GM12892 (cell line): ENCODE measurements around the gene GALK1.

Experiments
- POLR2A ChIP-seq: IDR thresholded peaks from 2 replicates; pipeline ENCODE4 v1.6.1; 2011; ENCODE audit warnings: low read depth, low read length, control low read depth
- POLR2AphosphoS5 ChIP-seq: IDR thresholded peaks from 2 replicates; pipeline ENCODE4 v1.6.1; 2011; ENCODE audit warnings: low read depth, low read length, control low read depth

DNA sequence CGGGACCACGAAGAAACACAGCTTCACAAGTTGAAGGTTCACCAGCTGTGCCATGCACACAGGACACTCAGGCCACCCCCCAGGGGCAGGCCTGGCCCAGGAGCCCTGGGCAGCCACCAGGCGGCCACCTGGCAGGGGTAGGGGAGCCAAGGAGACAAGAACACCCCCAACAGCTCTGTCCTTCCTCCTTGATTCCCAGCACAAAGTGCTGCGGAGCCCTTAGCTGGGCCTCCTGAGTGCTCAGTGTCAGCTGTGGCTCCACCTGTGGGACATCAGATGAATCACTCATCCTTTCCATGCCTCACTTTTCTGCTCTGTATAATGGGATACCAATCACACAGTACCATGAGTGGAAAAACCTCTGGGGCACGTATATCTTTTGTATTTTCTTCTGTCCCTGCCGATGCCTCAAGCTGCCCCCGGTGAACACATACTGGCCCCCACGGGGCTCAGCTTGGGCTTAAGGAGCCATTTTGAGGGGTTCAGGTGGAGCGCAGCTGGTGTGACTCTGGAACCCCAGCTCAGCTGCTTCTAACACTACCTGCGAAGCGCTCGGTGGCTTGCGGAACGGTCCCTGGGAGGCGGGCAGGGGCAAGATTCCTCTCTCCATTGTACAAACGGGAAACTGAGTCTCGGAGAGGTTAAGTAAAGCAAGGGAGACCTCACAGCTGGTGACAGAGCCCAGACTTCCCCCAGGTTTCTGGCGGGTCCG, 12.0 kb downstream of the GALK1 start:
- TF ChIP-seq POLR2AphosphoS5, result no peak
- TF ChIP-seq POLR2A, result no peak
